Stimulated activated CD8-positive, alpha-beta memory T cell treated with anti-CD3 and anti-CD28 coated beads, Interleukin-15, amount 100 ng/mL, for 1 hour (primary cell): Measurements from ENCODE around the gene DRD1.

Experiments
- DNase-seq: peaks from one replicate; pipeline ENCODE4 v3.0.0-alpha.2; 2020; ENCODE audit warnings: low read depth

DRD1 gene

DNA sequence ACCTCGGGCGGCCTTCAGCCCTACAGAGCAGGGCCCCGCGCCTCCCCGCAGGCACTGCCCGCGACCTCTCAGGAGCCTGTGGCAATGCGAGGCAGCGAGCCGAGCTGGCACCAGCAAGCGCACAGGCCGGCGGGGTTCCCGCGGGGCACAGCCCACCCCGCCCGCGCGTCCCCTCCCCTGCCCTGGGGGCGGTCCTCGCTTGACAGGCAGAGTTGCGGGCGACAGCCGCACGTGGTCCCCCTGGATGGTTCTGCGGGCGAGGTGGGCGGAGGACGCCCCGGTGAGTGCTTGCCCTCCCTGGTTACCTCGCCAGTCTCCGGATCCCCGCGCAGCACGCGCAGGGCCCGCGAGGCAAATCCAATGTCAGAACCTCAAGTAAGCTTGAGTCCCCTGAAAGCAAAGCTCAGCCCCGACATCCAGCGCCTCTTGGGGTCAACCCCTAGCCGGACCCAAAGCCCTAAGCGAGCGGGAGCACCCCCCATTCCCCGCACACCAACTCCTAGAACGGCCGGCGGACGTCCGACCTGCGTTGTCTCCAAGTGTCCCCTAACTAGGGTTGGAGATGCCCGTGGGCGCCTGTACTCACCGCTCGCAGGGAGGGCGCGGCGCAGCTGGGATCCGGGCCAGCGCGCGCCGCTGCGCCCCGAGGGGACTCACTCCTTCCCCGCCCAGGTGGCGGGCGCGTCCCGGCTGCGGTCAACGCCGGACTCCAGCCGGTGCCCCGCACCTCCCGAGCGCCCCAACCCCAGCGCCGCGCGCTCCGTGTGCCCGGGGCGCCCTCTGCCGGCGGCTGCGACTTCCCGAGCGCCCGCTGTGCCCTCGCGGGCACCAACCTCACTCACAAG, at the start of gene DRD1:
Gene DRD1 (minus strand): TSS at position 123 of the 845 bp plus-strand sequence. CDS start 1,083 bp downstream, outside the sequence.
- no peak for DNase-seq

DNA sequence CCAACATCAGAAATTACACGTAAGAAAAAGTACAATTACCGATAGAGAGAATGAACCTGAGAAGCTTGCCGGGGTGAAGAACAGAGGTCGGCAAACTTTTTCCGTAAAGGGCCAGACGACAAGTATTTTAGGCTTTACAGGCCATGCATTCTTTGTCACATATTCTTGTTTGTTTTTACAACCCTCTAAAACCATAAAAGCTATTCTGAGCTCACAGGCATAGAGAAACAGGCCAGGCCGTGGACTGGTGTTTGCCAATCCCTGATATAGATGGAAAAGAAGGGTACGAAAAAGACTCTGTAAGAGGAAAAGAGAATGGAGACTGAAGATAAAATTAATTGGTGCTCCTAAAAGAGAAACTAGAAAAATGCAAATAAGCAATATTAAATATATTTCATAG, 49.7 kb upstream of the DRD1 start:
- DNase-seq = no peak

DNA sequence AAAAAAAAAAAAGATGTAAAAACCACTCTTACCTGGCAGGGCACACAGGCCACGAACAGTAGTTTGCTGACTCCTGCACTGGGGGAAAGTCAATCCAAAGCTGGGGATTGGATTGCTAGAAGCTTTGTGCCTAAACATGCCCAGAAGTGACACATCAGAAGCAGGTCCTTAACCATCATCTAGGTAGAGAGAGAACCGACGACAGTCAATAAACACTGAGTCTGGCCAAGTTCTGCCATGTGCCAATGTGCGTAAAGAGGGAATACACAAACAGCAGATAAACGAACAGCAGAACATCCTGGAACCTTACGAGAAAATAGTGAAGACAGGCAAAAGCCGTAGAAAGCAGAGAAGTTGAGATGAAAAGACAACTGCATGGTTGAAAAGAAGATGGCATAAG, 49.3 kb upstream of the DRD1 start:
- no peak for DNase-seq

DNA sequence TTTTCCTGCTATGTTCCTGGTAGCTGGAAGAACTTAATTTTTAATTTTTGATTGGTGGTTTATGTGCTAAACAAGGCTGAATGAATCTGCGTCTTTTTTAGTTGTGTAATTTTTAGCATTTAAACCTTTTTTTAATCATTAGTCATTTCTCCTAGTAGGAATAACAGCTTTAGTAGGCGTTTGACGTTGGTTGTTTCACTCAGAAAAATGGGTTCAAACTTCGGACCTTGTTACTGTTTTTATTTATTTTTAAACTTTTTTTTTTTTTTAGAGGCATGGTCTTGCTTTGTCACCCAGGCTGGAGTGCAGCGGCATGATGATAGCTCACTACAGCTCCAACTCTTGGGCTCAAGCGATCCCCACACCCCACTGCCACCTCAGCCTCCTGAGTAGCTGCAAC, 47.2 kb upstream of the DRD1 start:
- DNase-seq = no peak

DNA sequence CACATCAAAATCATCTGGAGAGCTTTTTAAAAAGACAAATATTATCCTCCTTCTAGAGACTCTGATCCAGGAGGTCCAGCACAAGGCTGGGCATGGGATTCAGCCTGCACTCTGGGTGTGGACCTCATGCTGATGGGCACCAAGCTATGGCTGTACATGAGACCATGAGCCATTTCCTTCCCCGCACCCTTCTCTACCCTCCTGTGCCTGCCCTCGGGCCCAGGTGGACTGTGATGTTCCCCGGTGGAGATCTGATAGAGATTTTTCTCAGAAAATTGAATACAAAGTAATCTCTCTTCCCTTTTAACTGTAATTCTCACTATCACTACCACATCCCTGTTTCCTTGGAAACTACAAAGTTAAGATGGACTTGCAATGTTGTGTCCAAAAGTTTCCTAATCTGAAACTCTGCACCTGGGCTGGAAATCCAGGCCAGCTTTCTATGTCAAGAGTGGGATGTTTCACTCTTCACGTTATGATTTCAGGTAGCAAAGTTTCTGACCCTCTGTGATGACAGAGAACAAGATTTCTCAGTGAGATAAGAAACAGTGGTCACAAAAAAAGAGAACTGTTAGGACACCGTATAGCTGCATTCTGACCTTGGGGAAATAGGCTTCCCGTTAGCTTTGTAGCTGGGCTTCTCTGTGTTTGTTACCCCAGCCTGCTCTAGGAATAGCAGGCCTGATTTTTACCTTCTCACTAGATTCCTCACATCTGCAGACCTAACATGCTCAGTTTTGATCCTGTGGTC, 45.9 kb upstream of the DRD1 start:
- DNase-seq = no peak

DNA sequence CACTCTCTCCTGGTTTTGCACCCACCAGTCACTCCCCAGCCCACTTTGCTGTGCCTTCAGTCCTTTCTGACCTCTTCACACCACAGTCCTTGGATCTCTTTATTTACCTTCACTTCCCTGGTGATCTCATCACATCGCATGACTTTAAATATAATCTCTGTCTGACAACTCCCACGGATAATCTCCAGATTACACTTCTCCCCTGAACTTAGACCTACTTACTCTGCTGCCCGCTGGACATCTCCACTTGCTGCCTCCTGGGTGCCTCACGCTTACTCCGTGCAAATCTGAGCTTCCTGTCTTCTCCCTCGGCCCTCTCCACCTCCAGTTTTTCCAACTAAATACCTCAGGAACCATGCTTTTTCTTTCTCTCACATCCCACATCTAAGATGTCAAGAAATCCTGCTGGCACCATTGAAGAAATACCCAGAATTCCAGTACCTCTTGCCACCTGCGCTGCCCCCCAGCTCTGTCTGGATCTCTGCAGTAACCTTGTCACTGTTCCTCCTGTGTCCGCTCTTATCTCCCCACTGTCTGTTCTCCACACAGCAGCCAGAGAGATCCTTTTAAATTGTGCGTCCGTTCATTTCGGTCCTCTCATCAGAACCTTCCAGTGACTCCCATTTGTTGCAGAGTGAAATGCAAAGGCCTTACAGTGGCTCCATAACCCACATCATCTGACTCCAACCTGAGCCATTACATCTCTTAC, 43.7 kb upstream of the DRD1 start:
- DNase-seq = no peak

DNA sequence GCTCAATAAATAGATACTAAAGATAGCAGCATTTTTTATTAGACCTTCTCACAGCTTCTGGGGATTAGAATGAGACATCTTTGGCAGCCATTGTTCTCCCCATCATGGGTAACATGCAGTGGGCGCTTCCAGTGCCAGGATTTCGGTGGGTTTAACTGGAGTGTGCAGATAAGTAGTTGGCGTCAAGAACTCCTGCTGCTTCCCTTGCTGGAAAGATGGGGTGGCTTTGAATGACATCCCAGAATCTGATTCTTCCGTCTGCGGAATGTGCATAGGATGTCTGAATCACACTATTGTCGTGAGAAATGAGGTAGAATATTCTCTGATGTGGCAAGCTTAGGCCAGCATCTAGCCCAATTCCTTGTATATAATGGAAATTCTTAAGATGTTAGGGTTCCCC, 41.6 kb upstream of the DRD1 start:
- DNase-seq = no peak

DNA sequence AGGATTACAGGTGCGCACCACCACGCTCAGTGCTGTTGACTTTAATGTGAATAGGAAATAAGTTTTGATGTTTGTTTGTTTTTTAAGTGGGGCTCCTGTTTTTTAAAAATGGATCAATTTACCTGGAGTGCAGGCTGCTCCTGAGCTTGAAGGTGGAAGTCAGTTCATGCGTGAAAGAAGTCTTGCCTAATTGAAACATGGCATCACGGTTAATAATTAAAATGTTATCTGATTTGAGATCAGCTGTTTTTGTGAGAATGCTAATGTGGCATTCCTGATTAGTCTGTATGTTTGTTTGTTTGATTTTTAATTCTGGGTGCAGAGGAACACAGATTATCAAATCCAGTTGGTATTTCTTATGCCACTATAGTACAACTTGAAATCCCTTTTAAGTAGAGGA, 40.8 kb upstream of the DRD1 start:
- DNase-seq = no peak

DNA sequence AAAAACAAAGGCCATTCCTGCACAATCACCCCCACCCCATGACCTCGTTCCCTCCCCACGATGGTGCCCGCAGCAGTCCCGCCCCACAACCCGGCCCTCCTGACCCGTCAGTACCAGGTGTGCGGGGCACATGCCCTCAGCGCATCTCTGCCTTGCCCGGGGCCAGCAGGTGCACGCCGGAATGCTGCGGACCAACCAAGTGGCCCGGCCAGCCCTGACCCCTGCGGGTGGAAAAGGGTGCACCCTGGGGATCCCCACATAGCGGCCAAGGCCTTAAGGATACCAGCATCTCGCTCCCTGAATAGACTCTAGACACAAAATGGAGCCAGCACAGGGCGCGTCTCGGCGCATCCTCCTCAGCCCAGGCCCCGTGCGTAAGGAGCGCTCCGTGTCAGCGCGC, 40.3 kb upstream of the DRD1 start:
- no peak for DNase-seq

DNA sequence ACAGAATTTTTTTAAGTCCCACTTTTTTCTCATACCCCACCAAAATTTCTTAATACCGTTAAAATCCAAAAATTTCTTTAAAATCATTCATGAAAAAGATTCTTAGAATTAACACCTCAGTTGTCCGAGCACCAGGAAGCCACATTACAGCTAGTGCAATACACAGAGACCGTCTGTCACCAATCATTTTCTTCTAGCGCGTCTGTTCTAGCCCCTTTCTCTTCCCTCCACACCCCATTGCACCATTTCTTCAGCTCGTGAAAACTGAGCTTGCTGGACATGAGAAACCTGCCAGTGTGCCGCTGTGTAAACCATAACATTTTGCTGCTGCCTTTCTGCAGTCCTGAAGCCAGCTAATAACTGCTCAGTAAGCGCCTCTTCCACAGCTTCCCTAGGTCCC, 39.4 kb upstream of the DRD1 start:
- no peak for DNase-seq

DNA sequence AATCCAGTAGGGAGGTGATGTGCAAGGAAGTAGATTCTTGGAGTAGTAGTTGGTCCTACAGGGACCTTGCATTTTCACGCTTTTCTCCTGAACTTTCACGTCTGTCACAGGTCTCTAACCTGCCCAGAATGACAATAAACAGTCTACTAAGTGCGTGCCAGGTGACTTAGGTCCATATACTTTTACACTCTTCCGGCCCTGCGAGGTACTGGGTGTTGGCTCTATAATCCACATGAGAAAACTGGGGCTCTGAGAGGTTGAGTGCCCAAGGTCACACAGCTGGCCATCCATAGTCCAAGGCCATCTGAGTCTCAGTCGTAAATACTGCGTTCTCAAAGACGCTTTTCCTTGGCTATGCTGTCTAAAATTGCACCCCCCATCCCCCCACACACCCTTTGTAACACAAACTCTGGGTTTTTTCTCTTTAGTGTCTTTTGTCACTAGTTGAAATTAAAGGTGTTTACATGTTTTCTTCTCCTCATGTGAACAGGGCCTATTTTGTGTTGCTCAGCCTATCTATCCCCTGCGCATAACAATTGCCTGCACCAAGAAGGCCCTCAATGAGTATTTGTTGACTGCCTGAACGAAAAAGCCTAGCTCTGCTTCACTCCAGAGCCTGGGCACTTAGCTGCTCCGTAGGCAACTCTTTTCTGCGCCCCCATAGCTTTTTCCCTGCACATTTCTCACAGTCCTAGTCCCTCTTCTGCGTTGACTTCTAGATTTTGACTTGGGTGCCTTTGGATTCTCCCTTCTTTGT, 35.3 kb upstream of the DRD1 start:
- no peak for DNase-seq

DNA sequence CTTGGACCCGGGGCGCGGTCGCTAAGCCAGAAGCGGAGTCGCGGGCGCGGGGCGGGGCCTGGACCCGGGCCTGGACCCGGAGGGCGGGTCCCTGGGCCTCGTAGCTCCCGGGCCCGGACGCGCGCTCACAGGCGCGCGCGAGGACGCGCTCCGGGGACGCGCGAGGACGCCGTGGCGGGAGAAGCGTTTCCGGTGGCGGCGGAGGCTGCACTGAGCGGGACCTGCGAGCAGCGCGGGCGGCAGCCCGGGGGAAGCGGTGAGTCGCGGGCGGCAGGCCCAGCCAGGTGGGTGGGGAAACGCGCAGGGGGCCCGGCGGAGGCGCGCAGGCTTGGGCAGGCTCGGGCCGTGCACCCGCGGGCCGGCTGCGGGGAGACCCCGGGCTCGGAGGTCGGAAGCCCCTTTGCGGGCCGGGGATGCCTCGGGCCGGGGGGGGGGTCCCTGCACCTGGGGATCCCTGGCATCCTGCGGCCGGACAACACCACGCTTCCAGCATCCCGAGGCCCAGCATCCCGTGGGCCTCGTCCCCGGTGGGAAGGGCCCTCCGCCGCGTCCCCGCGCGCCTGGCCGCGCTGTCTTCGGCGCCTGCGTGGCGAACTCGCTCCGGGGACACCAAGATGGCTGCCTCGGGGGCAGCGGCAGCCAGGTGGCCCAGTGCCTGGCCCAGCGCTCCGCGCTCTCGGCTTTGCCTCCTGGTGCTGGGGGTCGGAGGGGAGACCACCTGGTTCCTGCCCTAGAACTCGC, 34.6 kb upstream of the DRD1 start, which contains the start of gene SFXN1:
Gene SFXN1 (plus strand): TSS at position 177 of the 741 bp plus-strand sequence. CDS start 13,544 bp downstream, outside the sequence.
- peak; percentile 56 for DNase-seq

DNA sequence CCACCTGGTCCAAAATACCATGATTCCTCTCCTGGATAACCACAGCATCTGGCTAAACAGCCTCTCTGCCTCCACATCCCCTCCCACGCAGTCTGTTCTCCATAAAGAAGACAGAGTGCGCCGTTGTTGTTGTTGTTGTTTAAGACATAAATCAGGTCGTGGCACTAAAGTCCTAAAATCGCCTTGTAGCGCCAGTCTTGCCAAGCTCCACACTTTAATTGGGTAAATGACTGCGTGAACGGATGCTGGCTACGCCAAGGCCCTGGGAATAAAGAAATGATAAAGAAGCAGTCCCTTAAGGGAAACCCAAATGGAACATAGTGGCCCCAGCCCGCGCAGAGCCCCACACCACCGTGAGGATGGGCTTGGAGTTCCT, 34.0 kb upstream of the DRD1 start:
- DNase-seq = no peak

DNA sequence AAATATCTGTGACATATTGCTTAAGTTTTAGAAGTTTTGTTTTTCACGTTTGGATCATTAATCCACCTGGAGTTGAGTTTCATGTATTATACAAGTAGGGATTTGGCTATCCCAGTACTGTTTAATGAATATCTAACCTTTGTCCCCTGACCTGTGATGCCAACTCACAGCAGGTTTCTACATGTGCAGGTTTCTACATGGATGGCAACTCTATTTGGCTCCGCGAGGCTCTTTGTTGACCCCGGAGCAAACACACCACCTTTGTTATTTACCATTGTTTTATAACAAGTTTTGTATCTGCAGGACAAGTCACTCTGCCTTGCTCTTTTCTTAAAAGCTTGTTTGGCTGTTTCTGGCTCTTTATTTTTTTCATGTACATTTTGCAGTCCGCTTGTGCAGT, 33.5 kb upstream of the DRD1 start:
- no peak for DNase-seq

DNA sequence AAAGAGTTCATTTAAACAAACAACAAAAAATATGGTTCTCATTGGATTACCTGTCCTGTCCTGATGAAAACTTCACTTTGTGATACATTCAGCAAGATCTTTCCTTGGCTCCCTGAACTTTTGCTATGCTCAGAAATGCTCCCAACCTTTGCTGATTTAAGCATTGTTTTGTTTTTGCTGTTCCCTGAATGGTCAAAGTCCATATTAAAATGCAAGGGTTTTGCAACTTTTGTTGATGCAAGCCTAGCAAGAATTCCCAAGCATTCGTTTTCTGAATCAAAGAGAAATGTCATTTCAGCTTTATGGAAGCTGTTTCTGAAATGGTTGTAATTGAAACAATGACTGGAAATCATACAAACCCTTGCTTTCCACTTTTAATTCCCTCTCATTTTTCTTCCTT, 31.3 kb upstream of the DRD1 start:
- DNase-seq = no peak

DNA sequence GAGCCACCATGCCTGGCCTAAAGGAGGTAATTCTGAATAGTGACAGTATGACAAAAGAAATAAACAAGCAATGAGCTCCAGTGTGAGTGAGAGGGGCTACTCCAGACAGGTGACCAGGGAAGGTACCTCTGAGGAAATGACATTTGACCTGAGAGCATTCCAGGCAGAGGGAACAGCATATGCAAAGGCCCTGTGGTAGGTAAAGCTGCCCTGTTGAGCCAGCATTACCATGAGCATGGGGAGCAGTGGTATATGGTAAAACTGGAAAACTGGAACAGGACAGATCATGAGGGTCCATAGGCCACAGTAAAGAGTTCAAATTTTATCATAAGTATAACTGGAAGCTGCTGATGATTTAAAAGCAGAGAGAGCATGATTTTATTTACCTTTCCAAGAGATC, 28.4 kb upstream of the DRD1 start:
- no peak for DNase-seq

DNA sequence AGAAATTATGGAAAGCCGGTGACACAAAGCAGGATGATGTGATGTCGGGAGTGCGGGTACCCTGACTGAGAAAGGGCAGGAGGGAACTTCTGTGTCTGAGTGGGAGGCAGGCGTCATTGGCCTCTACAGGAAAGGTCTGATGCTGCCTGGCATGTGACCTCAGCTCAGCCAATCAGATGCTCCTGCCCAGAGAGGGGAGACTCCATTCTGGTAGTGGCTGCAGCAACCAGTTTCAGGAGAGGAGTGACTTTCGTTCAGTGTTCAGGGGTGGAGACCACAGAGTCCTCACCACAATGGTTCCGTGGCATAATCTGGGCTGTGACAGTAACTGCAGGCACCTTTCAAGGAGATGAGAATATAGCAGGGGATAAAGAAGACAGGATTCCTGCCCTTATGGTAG, 27.6 kb upstream of the DRD1 start:
- DNase-seq = no peak

DNA sequence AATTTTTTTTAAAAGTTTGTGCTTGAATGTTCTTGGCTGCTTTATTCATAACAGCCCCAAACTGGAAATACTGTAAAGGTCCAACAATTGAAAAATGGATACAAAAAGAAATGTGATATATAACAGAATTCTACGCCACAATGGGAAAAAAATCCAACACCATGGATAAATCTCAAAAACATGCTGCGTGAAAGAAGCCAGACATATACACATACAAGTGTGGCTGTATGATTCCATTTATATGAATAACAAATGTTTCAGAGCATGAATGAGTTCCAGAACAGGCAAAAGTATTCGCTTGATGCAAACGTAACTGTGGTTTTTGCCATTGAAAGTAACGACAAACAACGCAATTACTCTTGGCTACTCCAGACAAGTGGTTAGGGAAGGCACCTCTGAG, 27.2 kb upstream of the DRD1 start:
- no peak for DNase-seq

DNA sequence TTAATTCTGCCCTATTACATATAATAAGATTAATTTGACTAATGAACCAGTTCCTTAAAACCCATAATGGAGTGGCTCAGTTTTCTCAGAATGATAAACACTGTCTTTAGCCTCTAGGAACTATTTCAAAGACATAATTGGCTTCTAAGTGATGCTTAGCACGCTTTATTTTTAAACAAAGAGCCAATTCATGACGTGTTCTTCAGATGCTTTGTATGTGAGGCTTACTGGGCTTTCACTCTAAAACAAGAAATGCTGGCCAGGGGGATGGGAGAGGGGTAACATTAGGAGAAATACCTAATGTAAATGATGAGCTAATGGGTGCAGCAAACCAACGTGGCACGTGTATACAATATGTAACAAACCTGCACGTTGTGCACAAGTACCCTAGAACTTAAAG, 26.8 kb upstream of the DRD1 start:
- DNase-seq = no peak

DNA sequence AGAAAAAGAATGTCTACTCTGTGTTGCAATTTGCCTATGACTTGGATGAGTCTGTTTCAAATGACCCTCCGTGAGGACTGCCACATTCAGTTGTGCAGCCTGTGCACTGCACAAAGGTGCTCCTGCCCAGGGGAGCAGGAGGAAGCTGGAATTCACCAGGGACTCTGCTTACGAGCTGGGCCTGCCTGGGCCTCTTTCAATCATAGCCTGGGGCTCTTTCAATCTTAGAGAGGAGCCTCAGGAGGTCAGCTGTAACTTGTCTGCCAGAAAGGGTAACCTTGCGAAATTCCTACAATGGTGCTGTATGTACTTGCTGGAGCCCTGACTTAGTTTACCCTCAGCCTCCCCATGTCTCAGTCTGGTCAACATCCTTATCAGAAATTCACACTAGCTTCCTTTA, 25.9 kb upstream of the DRD1 start:
- no peak for DNase-seq

DNA sequence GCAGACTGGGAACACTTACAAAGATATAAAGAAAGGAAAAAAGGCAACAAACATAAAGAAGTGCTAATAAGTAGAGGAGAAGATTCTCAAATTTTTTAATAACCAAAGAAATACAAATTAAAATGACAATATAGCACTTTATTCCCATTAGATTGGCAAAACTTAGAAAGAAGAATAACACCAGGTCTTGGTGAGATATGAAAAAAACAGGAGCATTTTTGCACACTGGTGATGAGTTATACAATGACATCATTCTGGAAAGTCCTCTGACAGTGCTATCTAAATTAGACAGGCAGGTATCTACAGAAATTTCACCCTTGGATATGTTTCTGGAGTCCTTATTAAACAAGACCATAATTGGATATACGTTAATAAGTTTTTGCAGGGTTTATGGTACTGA, 24.9 kb upstream of the DRD1 start:
- no peak for DNase-seq
